K562 (cell line): Measurements from ENCODE around the gene GCNT3. TPM values are rescaled to one million over a fixed set of nuclear protein-coding genes. Genes with fewer than 3 reads are reported as not detected.
"Not testable (repeated sequence)": the region's sequence is repeated elsewhere in the genome, so short reads cannot be mapped to it uniquely, and the experiment has no call there.

Source experiments
- ATAC-seq: fragments of 200-7000 bp; cut with Tn5 transposase; 3 replicates; pipeline ENCODE4 v1.9.1; 2020; ENCODE audit warnings: moderate library complexity
- BruUV-seq: library from RNA; stranded (reverse); fragments of 400-500 nt; replicated peaks from 2 replicates; lab custom pipeline; 2021; lab: Mats Ljungman, UMichigan
- CTCF ChIA-PET: fragments of 300-600 bp; formaldehyde crosslinking; extraction: SDS; loops from one replicate; lab custom pipeline; 2021; ENCODE audit warnings: low intra/inter-chr PET ratio; lab: Yijun Ruan, JAX
- POLR2A ChIA-PET: fragments of 300-600, 350-650 bp; sonication (Branson Sonifier 250); formaldehyde crosslinking; extraction: SDS; loops from one replicate; lab custom pipeline; 2021; ENCODE audit warnings: antibody characterized with exemption, inconsistent platforms; lab: Yijun Ruan, JAX
- DNase-seq, 4 experiments: peaks; one replicate each; pipeline versions ENCODE4 v3.0.0 to v3.0.0-alpha.2; 2011 to 2018; ENCODE audit warnings: low spot score in 3 of 4, mixed read lengths in 3 of 4; ENCODE audit errors: extremely low read depth in 1 of 4
- FAIRE-seq: peaks from 2 replicates; lab custom pipeline; 2011; peaks lifted over from hg19 to GRCh38; lab: Jason Lieb, UNC
- H2AFZ ChIP-seq: 2 replicates; pipeline ENCODE4 v1.6.0; 2011; ENCODE audit warnings: low read depth, low read length, control low read depth, inconsistent platforms
- H3K27ac ChIP-seq: fragments of 200-600 bp; 3 replicates; pipeline ENCODE4 v1.8.0; 2011; ENCODE audit warnings: low read depth, mild to moderate bottlenecking, control low read depth, inconsistent platforms, low read length, moderate library complexity, mixed read lengths; ENCODE audit errors: extremely low read depth
- H3K27me3 ChIP-seq, 2 experiments: fragments of 300-600 bp in 1 of 2; 2 replicates in 1 of 2; 3 replicates in 1 of 2; pipeline versions ENCODE4 v1.6.0 to v1.8.0; 2011; ENCODE audit warnings: inconsistent platforms in 2 of 2, low read length in 2 of 2, mild to moderate bottlenecking in 1 of 2, mixed read lengths in 1 of 2, moderate library complexity in 1 of 2; ENCODE audit not compliant: control insufficient read depth in 2 of 2, insufficient read depth in 2 of 2
- H3K36me3 ChIP-seq: fragments of 300-600 bp; 3 replicates; pipeline ENCODE4 v1.8.0; 2011; ENCODE audit warnings: mild to moderate bottlenecking, low read length, inconsistent platforms; ENCODE audit not compliant: control insufficient read depth, insufficient read depth
- H3K4me1 ChIP-seq, 2 experiments: fragments of 200-600 bp in 1 of 2; replicated peaks in 1 of 2; 2 replicates in 1 of 2; 3 replicates in 1 of 2; pipeline versions ENCODE4 v1.5.1 to v1.8.0; 2011; ENCODE audit warnings: inconsistent platforms in 2 of 2, low read length in 2 of 2, mild to moderate bottlenecking in 1 of 2, mixed read lengths in 1 of 2, moderate library complexity in 1 of 2; ENCODE audit not compliant: control insufficient read depth in 2 of 2, insufficient read depth in 2 of 2
- H3K4me2 ChIP-seq: 2 replicates; pipeline ENCODE4 v1.6.1; 2011; ENCODE audit warnings: low read length, control low read depth, inconsistent platforms, mixed read lengths; ENCODE audit not compliant: insufficient read depth
- H3K4me3 ChIP-seq: fragments of 200-600 bp; sonication (generic), shearing (Covaris generic); 2 replicates; pipeline ENCODE4 v1.5.1; 2016; ENCODE audit warnings: control low read depth, inconsistent platforms
- H3K79me2 ChIP-seq: fragments of 200-600 bp; 3 replicates; pipeline ENCODE4 v1.8.0; 2011; ENCODE audit warnings: low read length, inconsistent platforms; ENCODE audit not compliant: control insufficient read depth, insufficient read depth
- H3K9ac ChIP-seq, 2 experiments: 2 replicates each; pipeline versions ENCODE4 v1.6.0 to v1.6.1; 2011; ENCODE audit warnings: low read depth in 2 of 2, low read length in 2 of 2, control low read depth in 1 of 2, inconsistent platforms in 1 of 2, mild to moderate bottlenecking in 1 of 2, mixed read lengths in 1 of 2; ENCODE audit not compliant: insufficient read depth in 1 of 2
- H3K9me1 ChIP-seq: one replicate; pipeline ENCODE4 v1.6.0; 2011; ENCODE audit warnings: inconsistent platforms, mild to moderate bottlenecking, low read length, moderate library complexity; ENCODE audit not compliant: control insufficient read depth, insufficient read depth
- H3K9me3 ChIP-seq: replicated peaks from 2 replicates; pipeline ENCODE4 v1.5.1; 2011; ENCODE audit warnings: low read depth, low read length, inconsistent platforms; ENCODE audit not compliant: control insufficient read depth, insufficient read depth
- H4K20me1 ChIP-seq: replicated peaks from 2 replicates; pipeline ENCODE4 v1.6.1; 2011; ENCODE audit warnings: low read length, inconsistent platforms, mixed read lengths; ENCODE audit not compliant: control insufficient read depth, insufficient read depth
- GTF2A2 ChIP-seq: IDR thresholded peaks from 2 replicates; pipeline ENCODE4 v1.6.1; 2016; ENCODE audit warnings: mild to moderate bottlenecking, missing genetic modification characterization, missing compliant biosample characterization
- MYBL2 ChIP-seq, 2 experiments: fragments of 450-650 bp in 1 of 2; sonication (generic) in 1 of 2; formaldehyde crosslinking in 1 of 2; IDR thresholded peaks; 2 replicates each; pipeline versions ENCODE4 v1.6.1 to v1.8.1; 2017 to 2022; ENCODE audit warnings: borderline replicate concordance in 1 of 2, inconsistent platforms in 1 of 2, low read depth in 1 of 2, mild to moderate bottlenecking in 1 of 2, missing genetic modification reagents in 1 of 2, moderate library complexity in 1 of 2
- U2AF2 ChIP-seq: fragments of 200-400 bp; formaldehyde crosslinking; optimal IDR thresholded peaks from 2 replicates; pipeline ENCODE3; 2017; ENCODE audit warnings: low read depth, mild to moderate bottlenecking, low read length
- WGBS: fragments of 100-300 bp; shearing (Covaris generic); methylation state at CpG from one replicate; pipeline ENCODE4 v1.1.6; 2016; ENCODE audit warnings: low coverage, mixed read lengths; ENCODE audit not compliant: insufficient coverage; ENCODE audit errors: missing lambda C conversion rate; 5-methylcytosine and 5-hydroxymethylcytosine counted together
- in situ Hi-C: fragments of 300-500 bp; cut with MboI; formaldehyde crosslinking; loops from 4 replicates; pipeline ENCODE4 v1.15.0; 2018; ENCODE audit warnings: inconsistent platforms, mixed read lengths
- intact Hi-C: fragments of 100-400 bp; cut with micrococcal nuclease; formaldehyde crosslinking; loops from 2 replicates; pipeline ENCODE4 v1.14.2; 2022
- polyA plus RNA-seq, 8 experiments: library from polyadenylated mRNA; depleted of rRNA in 4 of 8; stranded (reverse) in 5 of 8; unstranded in 3 of 8; fragments of >200 nt; fragmentation: Nextera tagmentation in 2 of 8; fragmentation: Illumina TruSeq in 1 of 8; extraction: Ambion mirVana in 2 of 8; extraction: Trizol in 1 of 8; gene quantifications; 2 replicates each; pipeline versions ENCODE4 v1.2.1 to v1.2.3, GENCODE V29; 2011 to 2014; ENCODE audit warnings: inconsistent platforms in 1 of 8, missing spikeins in 1 of 8
- total RNA-seq, 7 experiments: library from RNA; depleted of rRNA in 6 of 7; stranded (reverse); fragments of >200 nt in 6 of 7; fragmentation: Illumina TruSeq in 2 of 7; extraction: Trizol in 2 of 7; gene quantifications; 2 replicates each; pipeline versions ENCODE4 v1.2.1 to v1.2.3, GENCODE V29; 2011 to 2021; ENCODE audit warnings: low replicate concordance in 1 of 7
- TF ChIP-seq, protein P1 (sequence below): fragments of 450-650 bp; IDR thresholded peaks from 2 replicates; pipeline ENCODE4 v1.6.1; 2016

The GCNT3 gene
- total and polyA plus RNA-seq, 9 of the 15 experiments (the other 6 are each of a cell fraction or from before 2014, with no cell fraction given) = 0.07 to 0.35 (median 0.11) TPM; not detected in 4

DNA sequence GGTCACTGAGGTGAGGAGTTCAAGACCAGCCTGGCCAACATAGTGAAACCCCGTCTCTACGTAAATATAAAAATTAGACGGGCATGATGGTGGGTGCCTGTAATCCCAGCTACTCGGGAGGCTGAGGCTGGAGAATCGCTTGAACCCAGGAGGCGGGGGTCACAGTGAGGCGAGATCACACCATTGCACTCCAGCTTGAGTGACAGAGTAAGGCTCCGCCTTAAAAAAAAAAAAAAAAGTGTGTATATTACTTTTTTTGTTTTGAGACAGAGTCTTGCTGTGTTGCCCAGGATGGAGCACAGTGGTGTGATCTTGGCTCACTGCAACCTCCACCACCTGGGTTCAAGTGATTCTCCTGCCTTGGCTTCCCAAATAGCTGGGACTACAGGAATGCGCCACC is 34.2 kb downstream of the GCNT3 start:
- H3K27ac ChIP-seq, CTCF ChIA-PET, H3K9me1 ChIP-seq, in situ Hi-C loops, H3K4me3 ChIP-seq, DNase-seq, ATAC-seq, H3K9ac ChIP-seq, H3K4me1 ChIP-seq, FAIRE-seq, H3K27me3 ChIP-seq, H3K79me2 ChIP-seq, H3K9me3 ChIP-seq, H4K20me1 ChIP-seq, BruUV-seq, intact Hi-C loops, H3K4me2 ChIP-seq: not testable (repeated sequence)
- 93% methylated on average over 7 of the region's 9 CpGs for WGBS
- peaks cover 72% of the 10 kb centered on the region for H3K36me3 ChIP-seq
- POLR2A ChIA-PET = interaction anchor here (1.3 to 4.5 kb wide), 2 partner anchors 12 to 52 kb away, joined by 3 to 19 read pairs; partner anchors contain the start of gene GTF2A2
- TF ChIP-seq GTF2A2 (tag) = peak; percentile 49; the same call in 1 of the 2 replicates
- TF ChIP-seq, protein P1, sequence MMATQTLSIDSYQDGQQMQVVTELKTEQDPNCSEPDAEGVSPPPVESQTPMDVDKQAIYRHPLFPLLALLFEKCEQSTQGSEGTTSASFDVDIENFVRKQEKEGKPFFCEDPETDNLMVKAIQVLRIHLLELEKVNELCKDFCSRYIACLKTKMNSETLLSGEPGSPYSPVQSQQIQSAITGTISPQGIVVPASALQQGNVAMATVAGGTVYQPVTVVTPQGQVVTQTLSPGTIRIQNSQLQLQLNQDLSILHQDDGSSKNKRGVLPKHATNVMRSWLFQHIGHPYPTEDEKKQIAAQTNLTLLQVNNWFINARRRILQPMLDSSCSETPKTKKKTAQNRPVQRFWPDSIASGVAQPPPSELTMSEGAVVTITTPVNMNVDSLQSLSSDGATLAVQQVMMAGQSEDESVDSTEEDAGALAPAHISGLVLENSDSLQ = peak; percentile 66; the same call in 1 of the 2 replicates
- TF ChIP-seq, all 486 proteins: peak for 2; not testable (repeated sequence) for 484
- not testable (repeated sequence) for H2AFZ ChIP-seq

DNA sequence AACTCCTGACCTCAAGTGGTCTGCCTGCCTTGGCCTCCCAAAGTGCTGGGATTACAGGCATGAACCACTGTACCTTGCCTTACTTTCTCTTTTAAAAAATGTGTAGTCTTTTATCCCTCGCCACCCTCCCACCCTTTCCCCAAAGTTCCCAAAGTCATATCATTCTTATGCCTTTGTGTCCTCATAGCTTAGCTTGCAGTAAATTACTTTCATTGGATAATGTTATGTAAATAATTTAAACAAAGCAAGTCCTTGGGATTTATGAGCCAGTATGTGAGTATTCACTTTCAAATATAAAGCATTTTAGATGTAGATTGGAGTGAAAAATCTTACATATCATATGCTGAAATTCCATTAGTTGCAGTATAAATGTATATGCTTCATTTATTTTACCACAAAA is 34.7 kb downstream of the GCNT3 start:
- no peak overlapping the region for H3K27ac ChIP-seq
- intact Hi-C loops = no loop called here
- no peak for ATAC-seq
- in situ Hi-C loops = no loop called here
- no peak overlapping the region for H3K4me2 ChIP-seq
- no peak overlapping the region for H2AFZ ChIP-seq
- POLR2A ChIA-PET = interaction anchor here (1.3 to 4.5 kb wide), 2 partner anchors 11 to 52 kb away, joined by 3 to 19 read pairs; partner anchors contain the start of gene GTF2A2
- TF ChIP-seq MYBL2 (IDR thresholded peaks at IDR 0.05; ENCODE audit: low read depth) (no peak), MYBL2 (CRISPR knock-in tag; IDR thresholded peaks at IDR 0.05; ENCODE audit: borderline replicate concordance) (no peak), U2AF2 (no peak)
- no peak for DNase-seq
- BruUV-seq = no TSS peak
- H3K9ac ChIP-seq = no peak overlapping the region
- no peaks in the 10 kb centered on the region for H3K27me3 ChIP-seq
- H3K4me1 ChIP-seq = no peaks in the 10 kb centered on the region
- no peaks in the 10 kb centered on the region for H4K20me1 ChIP-seq
- peaks cover 71% of the 10 kb centered on the region for H3K36me3 ChIP-seq
- H3K9me3 ChIP-seq = no peaks in the 10 kb centered on the region
- H3K79me2 ChIP-seq = peaks cover 5% of the 10 kb centered on the region; the same call in 1 of the 3 replicates
- CTCF ChIA-PET = no interaction called here
- FAIRE-seq = no peak
- no peak overlapping the region for H3K4me3 ChIP-seq
- no peaks in the 10 kb centered on the region for H3K9me1 ChIP-seq
- 100% methylated on average over 1 of the region's 1 CpG for WGBS
